Glomerular visceral epithelial cell (primary cell): ENCODE results near the gene KHNYN.
A peak's percentile ranks its signal among the peaks of the same experiment; 100 is the strongest.

ENCODE experiments used
- DNase-seq: peaks from one replicate; pipeline ENCODE4 v3.0.0-alpha.2; 2016; ENCODE audit errors: extremely low spot score

The KHNYN gene

GRCh38 chr14:24422694-24423601 lies 6.8 kb upstream of the KHNYN start:
- no peak for DNase-seq

- peak; percentile 40 for DNase-seq
These were observed 4.0 kb upstream of the KHNYN start for GRCh38 chr14:24425704-24426103.

- no peak for DNase-seq
These were observed 3.4 kb upstream of the KHNYN start for GRCh38 chr14:24426150-24426911.

GRCh38 chr14:24426912-24427536 lies 2.7 kb upstream of the KHNYN start:
- no peak for DNase-seq

GRCh38 chr14:24427537-24428508 lies 1.9 kb upstream of the KHNYN start:
- DNase-seq, result no peak

GRCh38 chr14:24428628-24429394 lies 943 bp upstream of the KHNYN start:
- DNase-seq, result no peak

GRCh38 chr14:24430143-24430681 lies 458 bp downstream of the KHNYN start:
- DNase-seq, result peak; percentile 79

GRCh38 chr14:24430682-24431568 lies 1.2 kb downstream of the KHNYN start:
- DNase-seq, result peak; percentile 49

- peak; percentile 92 for DNase-seq
These were observed 2.0 kb downstream of the KHNYN start for GRCh38 chr14:24431569-24432258.

- DNase-seq, result no peak
These were observed 2.7 kb downstream of the KHNYN start for GRCh38 chr14:24432259-24433131.

- DNase-seq, result no peak
These were observed 4.3 kb downstream of the KHNYN start for GRCh38 chr14:24434036-24434435.

- DNase-seq, result no peak
These were observed 4.9 kb downstream of the KHNYN start for GRCh38 chr14:24434676-24435075.

- no peak for DNase-seq
These were observed 5.5 kb downstream of the KHNYN start for GRCh38 chr14:24435192-24435810.

GRCh38 chr14:24435998-24436354 lies 6.2 kb downstream of the KHNYN start:
- DNase-seq, result no peak

- DNase-seq, result peak; percentile 72
These were observed 6.7 kb downstream of the KHNYN start for GRCh38 chr14:24436355-24437019.

GRCh38 chr14:24437020-24437735 lies 7.4 kb downstream of the KHNYN start:
- DNase-seq, result no peak
